ENCODE measurements around the gene CACNB3. TPM values are rescaled to one million over a fixed set of nuclear protein-coding genes. Genes with fewer than 3 reads are reported as not detected.

The CACNB3 gene
- total and polyA plus RNA-seq, 2 of the 13 experiments (the other 11 are each of a cell fraction or from before 2014, with no cell fraction given), result 0.29 to 0.54 TPM

DNA sequence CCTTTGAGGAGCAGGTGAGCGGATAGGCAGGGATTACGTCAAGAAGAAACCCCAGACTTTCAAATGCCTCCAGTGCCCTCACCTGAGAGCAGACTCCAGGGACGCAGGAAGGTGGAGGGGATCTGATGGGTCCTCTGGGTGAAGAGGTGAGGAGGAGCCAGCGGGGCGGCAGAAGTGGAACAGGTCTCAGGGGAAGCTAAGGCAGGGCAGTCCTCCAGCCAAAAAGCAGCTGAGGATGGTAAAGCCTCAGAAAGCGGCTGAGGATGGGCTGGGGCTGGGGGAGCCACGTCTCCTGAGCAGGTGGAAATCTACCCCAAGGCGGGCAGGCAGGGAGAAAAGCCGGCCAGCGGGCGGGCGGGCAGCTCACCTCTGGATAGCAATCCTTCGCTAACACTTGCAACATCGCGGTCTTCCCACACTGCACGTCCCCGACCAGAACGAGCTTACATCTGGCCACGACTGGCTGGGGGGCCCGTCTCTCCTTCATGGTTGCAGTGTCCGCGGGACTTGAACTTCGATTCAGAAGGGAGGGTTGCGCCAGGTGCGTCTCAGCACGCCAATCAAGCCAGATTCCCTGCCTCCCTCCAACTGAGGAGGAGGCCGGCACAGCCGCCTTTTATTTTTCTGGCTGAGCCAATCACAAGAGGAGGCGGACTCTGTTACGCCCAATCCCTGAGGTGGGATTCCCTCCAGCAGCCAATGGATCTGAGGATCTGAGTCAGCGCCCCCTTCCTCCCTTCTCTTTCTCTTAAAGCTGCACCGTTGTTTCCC, 47.2 kb downstream of the CACNB3 start, which contains the start of gene RND1 (continued):
- TF ChIP-seq, protein P1, sequence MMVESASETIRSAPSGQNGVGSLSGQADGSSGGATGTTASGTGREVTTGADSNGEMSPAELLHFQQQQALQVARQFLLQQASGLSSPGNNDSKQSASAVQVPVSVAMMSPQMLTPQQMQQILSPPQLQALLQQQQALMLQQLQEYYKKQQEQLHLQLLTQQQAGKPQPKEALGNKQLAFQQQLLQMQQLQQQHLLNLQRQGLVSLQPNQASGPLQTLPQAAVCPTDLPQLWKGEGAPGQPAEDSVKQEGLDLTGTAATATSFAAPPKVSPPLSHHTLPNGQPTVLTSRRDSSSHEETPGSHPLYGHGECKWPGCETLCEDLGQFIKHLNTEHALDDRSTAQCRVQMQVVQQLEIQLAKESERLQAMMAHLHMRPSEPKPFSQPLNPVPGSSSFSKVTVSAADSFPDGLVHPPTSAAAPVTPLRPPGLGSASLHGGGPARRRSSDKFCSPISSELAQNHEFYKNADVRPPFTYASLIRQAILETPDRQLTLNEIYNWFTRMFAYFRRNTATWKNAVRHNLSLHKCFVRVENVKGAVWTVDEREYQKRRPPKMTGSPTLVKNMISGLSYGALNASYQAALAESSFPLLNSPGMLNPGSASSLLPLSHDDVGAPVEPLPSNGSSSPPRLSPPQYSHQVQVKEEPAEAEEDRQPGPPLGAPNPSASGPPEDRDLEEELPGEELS (CRISPR knock-in tag; IDR thresholded peaks at IDR 0.05), result 0 out of 2 replicates have a peak, but pooled peaks have one; percentile 10
- no peak for TF ChIP-seq ARNT (IDR thresholded peaks at IDR 0.05)
- 0 out of 2 replicates have a peak, but pooled peaks have one; percentile 19 for TF ChIP-seq DMAP1 (CRISPR knock-in tag; IDR thresholded peaks at IDR 0.05)
- TF ChIP-seq SAFB2 (CRISPR knock-in tag; IDR thresholded peaks at IDR 0.05; ENCODE audit: borderline replicate concordance, low read depth), result 0 out of 2 replicates have a peak, but pooled peaks have one; percentile 13
- 0 out of 2 replicates have a peak, but pooled peaks have one; percentile 32 for TF ChIP-seq ZNF138 (CRISPR knock-in tag; IDR thresholded peaks at IDR 0.05; ENCODE audit: low read depth)
- no peak for TF ChIP-seq SNAI1 (CRISPR knock-in tag; IDR thresholded peaks at IDR 0.05; ENCODE audit: borderline replicate concordance)
- TF ChIP-seq ZNF788 (CRISPR knock-in tag; IDR thresholded peaks at IDR 0.05; ENCODE audit: borderline replicate concordance), result peak; percentile 53; the same call in 1 of the 2 replicates
- no peak for TF ChIP-seq ZBTB2 (CRISPR knock-in tag; IDR thresholded peaks at IDR 0.05; ENCODE audit: low read depth)
- TF ChIP-seq ZNF510 (CRISPR knock-in tag; IDR thresholded peaks at IDR 0.05; ENCODE audit: low read depth), result peak; percentile 82; the same call in 1 of the 2 replicates
- TF ChIP-seq MAZ (IDR thresholded peaks at IDR 0.05; ENCODE audit: borderline replicate concordance, low read depth, low read length), result peak; percentile 56; the same call in 1 of the 2 replicates
- peak; percentile 29; the same call in 1 of the 2 replicates for TF ChIP-seq MAZ (CRISPR knock-in tag; IDR thresholded peaks at IDR 0.05; ENCODE audit: low read depth)
- peak; percentile 81 for TF ChIP-seq ZNF557 (CRISPR knock-in tag; IDR thresholded peaks at IDR 0.05)
- TF ChIP-seq, protein P2, sequence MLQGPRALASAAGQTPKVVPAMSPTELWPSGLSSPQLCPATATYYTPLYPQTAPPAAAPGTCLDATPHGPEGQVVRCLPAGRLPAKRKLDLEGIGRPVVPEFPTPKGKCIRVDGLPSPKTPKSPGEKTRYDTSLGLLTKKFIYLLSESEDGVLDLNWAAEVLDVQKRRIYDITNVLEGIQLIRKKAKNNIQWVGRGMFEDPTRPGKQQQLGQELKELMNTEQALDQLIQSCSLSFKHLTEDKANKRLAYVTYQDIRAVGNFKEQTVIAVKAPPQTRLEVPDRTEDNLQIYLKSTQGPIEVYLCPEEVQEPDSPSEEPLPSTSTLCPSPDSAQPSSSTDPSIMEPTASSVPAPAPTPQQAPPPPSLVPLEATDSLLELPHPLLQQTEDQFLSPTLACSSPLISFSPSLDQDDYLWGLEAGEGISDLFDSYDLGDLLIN (CRISPR knock-in tag; IDR thresholded peaks at IDR 0.05; ENCODE audit: borderline replicate concordance), result no peak
- TF ChIP-seq, protein P3, sequence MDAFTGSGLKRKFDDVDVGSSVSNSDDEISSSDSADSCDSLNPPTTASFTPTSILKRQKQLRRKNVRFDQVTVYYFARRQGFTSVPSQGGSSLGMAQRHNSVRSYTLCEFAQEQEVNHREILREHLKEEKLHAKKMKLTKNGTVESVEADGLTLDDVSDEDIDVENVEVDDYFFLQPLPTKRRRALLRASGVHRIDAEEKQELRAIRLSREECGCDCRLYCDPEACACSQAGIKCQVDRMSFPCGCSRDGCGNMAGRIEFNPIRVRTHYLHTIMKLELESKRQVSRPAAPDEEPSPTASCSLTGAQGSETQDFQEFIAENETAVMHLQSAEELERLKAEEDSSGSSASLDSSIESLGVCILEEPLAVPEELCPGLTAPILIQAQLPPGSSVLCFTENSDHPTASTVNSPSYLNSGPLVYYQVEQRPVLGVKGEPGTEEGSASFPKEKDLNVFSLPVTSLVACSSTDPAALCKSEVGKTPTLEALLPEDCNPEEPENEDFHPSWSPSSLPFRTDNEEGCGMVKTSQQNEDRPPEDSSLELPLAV (CRISPR knock-in tag; conservative IDR thresholded peaks at IDR 0.05; ENCODE audit: low read depth), result no peak
- TF ChIP-seq ZNF780A (CRISPR knock-in tag; IDR thresholded peaks at IDR 0.05), result no peak
- TF ChIP-seq BCLAF1 (IDR thresholded peaks at IDR 0.05), result no peak
- peak; percentile 56; the same call in 1 of the 2 replicates for TF ChIP-seq ZNF563 (CRISPR knock-in tag; IDR thresholded peaks at IDR 0.05)
- peak; percentile 77; the same call in 1 of the 2 replicates for TF ChIP-seq BORCS8-MEF2B (CRISPR knock-in tag; IDR thresholded peaks at IDR 0.05)
- no peak for TF ChIP-seq ZFP1 (CRISPR knock-in tag; IDR thresholded peaks at IDR 0.05)
- TF ChIP-seq ZFY (CRISPR knock-in tag; IDR thresholded peaks at IDR 0.05), result peak; percentile 52; the same call in 1 of the 2 replicates
